AG09309 (cell line): ENCODE results near the gene SP110.
"Not testable (repeated sequence)": the region's sequence is repeated elsewhere in the genome, so short reads cannot be mapped to it uniquely, and the experiment has no call there.

Experiments
- DNase-seq: peaks from one replicate; pipeline ENCODE4 v3.0.0-alpha.2; 2010; ENCODE audit warnings: low read depth
- H3K4me3 ChIP-seq: 2 replicates; pipeline ENCODE4 v1.5.1; 2011; ENCODE audit warnings: mild to moderate bottlenecking, low read depth, low read length, moderate library complexity; ENCODE audit not compliant: control insufficient read depth
- TF ChIP-seq, protein P1 (sequence below): IDR thresholded peaks from 2 replicates; pipeline ENCODE4 v1.5.1; 2011; ENCODE audit warnings: mild to moderate bottlenecking, low read depth, low read length, inconsistent platforms; ENCODE audit not compliant: insufficient read depth, control insufficient read depth; ENCODE audit errors: missing control alignments

The SP110 gene

DNA sequence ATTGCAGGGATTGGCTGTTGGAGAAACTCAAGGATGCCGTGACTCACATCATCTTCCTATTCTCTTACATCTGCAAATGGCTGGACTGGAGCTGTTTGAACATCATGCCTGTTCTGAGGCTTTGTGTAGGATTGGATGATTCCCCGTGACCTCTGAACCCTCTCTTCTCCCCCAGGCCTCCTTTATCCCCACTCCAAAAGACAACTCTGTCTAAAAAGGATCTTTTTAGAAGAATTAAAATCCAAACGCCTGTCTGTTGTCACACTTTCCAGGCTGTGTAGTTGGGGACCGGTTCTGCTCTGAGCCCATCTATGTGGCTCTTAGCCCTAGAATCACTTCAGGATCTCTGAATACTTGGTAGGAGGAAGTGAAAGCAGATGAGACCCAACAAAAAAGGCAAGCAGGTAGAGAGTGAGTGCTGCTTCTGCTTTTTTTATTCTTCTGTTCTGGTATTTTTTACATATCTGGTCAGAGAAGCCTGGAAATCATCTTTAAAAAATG, 6.3 kb upstream of the SP110 start:
- DNase-seq, result no peak
- TF ChIP-seq, protein P1, sequence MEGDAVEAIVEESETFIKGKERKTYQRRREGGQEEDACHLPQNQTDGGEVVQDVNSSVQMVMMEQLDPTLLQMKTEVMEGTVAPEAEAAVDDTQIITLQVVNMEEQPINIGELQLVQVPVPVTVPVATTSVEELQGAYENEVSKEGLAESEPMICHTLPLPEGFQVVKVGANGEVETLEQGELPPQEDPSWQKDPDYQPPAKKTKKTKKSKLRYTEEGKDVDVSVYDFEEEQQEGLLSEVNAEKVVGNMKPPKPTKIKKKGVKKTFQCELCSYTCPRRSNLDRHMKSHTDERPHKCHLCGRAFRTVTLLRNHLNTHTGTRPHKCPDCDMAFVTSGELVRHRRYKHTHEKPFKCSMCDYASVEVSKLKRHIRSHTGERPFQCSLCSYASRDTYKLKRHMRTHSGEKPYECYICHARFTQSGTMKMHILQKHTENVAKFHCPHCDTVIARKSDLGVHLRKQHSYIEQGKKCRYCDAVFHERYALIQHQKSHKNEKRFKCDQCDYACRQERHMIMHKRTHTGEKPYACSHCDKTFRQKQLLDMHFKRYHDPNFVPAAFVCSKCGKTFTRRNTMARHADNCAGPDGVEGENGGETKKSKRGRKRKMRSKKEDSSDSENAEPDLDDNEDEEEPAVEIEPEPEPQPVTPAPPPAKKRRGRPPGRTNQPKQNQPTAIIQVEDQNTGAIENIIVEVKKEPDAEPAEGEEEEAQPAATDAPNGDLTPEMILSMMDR, result no peak
- no peak overlapping the region for H3K4me3 ChIP-seq

DNA sequence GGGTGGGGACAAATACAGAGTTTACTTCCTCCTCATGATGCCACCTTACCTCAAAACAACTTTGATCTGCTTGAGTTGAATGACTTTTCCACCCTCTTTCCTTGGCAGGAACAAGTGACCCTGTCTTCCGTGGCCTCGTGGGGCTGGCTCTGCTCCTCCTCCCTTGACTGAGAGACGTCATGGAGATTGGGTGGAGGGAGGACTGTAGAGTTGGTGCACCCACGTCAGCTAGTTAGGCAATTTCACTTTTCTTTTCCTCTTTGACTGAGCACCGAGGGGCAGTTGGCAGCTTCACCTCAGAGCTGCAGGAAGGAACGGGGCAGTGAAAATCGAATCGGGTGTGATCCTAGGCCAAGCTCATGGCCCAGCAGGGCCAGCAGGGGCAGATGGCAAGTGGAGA, 5.7 kb upstream of the SP110 start, which contains the start of gene SP140:
Gene SP140 (plus strand): TSS at position 251 of the 400 bp plus-strand sequence. CDS start 109 bp downstream, at position 360.
- H3K4me3 ChIP-seq, result no peak within 1 kb of the TSS
- TF ChIP-seq, protein P1, result no peak
- DNase-seq, result no peak

- DNase-seq, result no peak
- no peak overlapping the region for H3K4me3 ChIP-seq
- TF ChIP-seq, protein P1, result no peak
Observed at GRCh38 chr2:230224458-230224857, 4.7 kb upstream of the SP110 start.

GRCh38 chr2:230222829-230223228, 3.0 kb upstream of the SP110 start:
- H3K4me3 ChIP-seq, DNase-seq: not testable (repeated sequence)

GRCh38 chr2:230221493-230221892, 1.7 kb upstream of the SP110 start:
- no peak overlapping the region for H3K4me3 ChIP-seq
- no peak for DNase-seq
- TF ChIP-seq, protein P1, result no peak

- TF ChIP-seq, protein P1, result no peak
Observed at GRCh38 chr2:230220347-230220969, 674 bp upstream of the SP110 start.

DNA sequence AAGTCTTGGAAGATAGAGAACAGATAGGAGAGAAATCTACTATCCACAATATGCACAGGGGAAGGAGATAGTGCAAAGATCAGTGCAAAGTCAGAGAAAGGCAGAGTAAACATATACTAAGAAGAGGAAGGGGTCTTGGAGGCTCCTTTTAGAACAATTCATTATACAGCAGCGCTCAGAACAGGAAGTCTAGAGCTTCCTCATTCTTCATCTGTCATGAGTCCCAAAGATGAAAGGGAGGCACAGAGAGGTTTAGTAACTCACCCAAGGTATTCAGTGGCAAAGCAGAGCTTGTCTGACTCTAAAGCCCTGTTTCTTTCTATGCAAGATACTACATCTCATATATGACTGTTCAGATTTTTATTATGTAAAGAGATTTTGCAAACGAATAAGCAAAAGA, 1.4 kb downstream of the SP110 start:
- no peak for DNase-seq
- TF ChIP-seq, protein P1, result no peak
- H3K4me3 ChIP-seq, result no peak overlapping the region

More at GRCh38 chr2:230220347-230220969, 674 bp upstream of the SP110 start:
- no peak for DNase-seq
- peak overlapping the region; percentile 60 for H3K4me3 ChIP-seq
